Measurements from ENCODE around the gene KRTAP12-2. TPM values are rescaled to one million over a fixed set of nuclear protein-coding genes. Genes with fewer than 3 reads are reported as not detected.

KRTAP12-2 gene
- total RNA-seq, 2 donors from 2014 or later = not detected

DNA sequence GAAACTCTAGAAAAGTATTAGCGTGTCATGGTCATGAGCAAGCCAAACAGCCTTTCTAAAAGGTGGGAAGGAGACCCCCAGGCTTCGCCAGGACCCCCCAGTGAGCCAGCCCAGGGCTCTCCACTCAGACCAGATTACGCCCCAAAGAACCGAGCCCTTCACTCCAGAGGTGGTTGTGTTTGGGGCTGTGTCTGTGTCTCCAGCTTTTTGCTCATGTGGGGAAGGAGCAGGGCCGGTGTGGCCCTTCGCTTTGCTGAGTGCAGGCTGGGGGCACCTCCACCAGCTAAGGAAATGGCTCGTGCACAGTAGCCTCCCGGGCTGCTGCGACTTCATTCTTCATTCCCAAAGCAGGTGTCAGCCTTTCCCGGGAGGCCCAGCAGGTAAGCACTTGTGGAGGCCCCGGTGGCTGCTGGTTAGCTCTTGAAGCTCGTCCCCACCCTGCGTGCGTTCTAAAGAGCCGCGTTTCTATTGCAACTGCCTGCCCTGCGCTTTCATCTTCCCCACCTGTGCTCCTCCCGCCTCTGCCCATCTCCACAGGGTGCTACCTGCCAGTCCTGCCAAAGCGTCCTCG is 44.1 kb upstream of the KRTAP12-2 start:
- Mint-ChIP-seq H3K4me3 (peak overlapping the region; percentile 52), H3K9me3 (peaks cover 7% of the 10 kb centered on the region), H3K27me3 (ENCODE audit: insufficient read depth) (peaks cover 85% of the 10 kb centered on the region), H3K27ac (no peak overlapping the region), H3K36me3 (ENCODE audit: low read depth) (no peaks in the 10 kb centered on the region), H3K4me1 (peaks cover 54% of the 10 kb centered on the region)
- H3K27ac ChIP-seq (ENCODE audit: low read depth, low read length) = no peak overlapping the region
- H3K9me3 ChIP-seq (ENCODE audit: control insufficient read depth, low read length) = peaks cover 5% of the 10 kb centered on the region
- no peaks in the 10 kb centered on the region for H3K36me3 ChIP-seq (ENCODE audit: control insufficient read depth, insufficient read depth, low read length)
- TF ChIP-seq, protein P1, sequence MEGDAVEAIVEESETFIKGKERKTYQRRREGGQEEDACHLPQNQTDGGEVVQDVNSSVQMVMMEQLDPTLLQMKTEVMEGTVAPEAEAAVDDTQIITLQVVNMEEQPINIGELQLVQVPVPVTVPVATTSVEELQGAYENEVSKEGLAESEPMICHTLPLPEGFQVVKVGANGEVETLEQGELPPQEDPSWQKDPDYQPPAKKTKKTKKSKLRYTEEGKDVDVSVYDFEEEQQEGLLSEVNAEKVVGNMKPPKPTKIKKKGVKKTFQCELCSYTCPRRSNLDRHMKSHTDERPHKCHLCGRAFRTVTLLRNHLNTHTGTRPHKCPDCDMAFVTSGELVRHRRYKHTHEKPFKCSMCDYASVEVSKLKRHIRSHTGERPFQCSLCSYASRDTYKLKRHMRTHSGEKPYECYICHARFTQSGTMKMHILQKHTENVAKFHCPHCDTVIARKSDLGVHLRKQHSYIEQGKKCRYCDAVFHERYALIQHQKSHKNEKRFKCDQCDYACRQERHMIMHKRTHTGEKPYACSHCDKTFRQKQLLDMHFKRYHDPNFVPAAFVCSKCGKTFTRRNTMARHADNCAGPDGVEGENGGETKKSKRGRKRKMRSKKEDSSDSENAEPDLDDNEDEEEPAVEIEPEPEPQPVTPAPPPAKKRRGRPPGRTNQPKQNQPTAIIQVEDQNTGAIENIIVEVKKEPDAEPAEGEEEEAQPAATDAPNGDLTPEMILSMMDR (conservative IDR thresholded peaks at IDR 0.05) = no peak
- H3K27me3 ChIP-seq (ENCODE audit: control insufficient read depth, insufficient read depth, low read length, poor library complexity, severe bottlenecking) = peaks cover 81% of the 10 kb centered on the region
- peaks cover 14% of the 10 kb centered on the region for H3K4me1 ChIP-seq (ENCODE audit: control insufficient read depth, insufficient read depth, low read length)
- 2 to 4% methylated on average over 4 to 20 of the region's 20 CpGs for WGBS, 2 experiments (ENCODE audit: insufficient coverage in 1 of 2, insufficient read length in 1 of 2)
- peak overlapping the region; percentile 74 for H3K4me3 ChIP-seq (ENCODE audit: low read length)
- no peak overlapping the region for H3K9ac ChIP-seq (ENCODE audit: extremely low read depth, low read length, poor library complexity, severe bottlenecking)
- DNase-seq = peak; percentile 90

- H3K27ac ChIP-seq (ENCODE audit: low read depth, low read length) = no peak overlapping the region
- no peak overlapping the region for H3K9ac ChIP-seq (ENCODE audit: extremely low read depth, low read length, poor library complexity, severe bottlenecking)
- WGBS, 2 experiments (ENCODE audit: insufficient coverage in 1 of 2, insufficient read length in 1 of 2) = 2 to 3% methylated on average over 10 to 17 of the region's 17 CpGs
- H3K4me1 ChIP-seq (ENCODE audit: control insufficient read depth, insufficient read depth, low read length) = peaks cover 14% of the 10 kb centered on the region
- peaks cover 82% of the 10 kb centered on the region for H3K27me3 ChIP-seq (ENCODE audit: control insufficient read depth, insufficient read depth, low read length, poor library complexity, severe bottlenecking)
- no peaks in the 10 kb centered on the region for H3K36me3 Mint-ChIP-seq (ENCODE audit: low read depth)
- no peak overlapping the region for H3K27ac Mint-ChIP-seq
- H3K4me1 Mint-ChIP-seq = peaks cover 55% of the 10 kb centered on the region
- H3K9me3 Mint-ChIP-seq = peaks cover 10% of the 10 kb centered on the region
- H3K4me3 ChIP-seq (ENCODE audit: low read length) = peak overlapping the region; percentile 74
- TF ChIP-seq, protein P1 (conservative IDR thresholded peaks at IDR 0.05) = no peak
- H3K27me3 Mint-ChIP-seq (ENCODE audit: insufficient read depth) = peaks cover 90% of the 10 kb centered on the region
- H3K4me3 Mint-ChIP-seq = peak overlapping the region; percentile 52
- H3K9me3 ChIP-seq (ENCODE audit: control insufficient read depth, low read length) = peaks cover 6% of the 10 kb centered on the region
- peak; percentile 70 for DNase-seq
- no peaks in the 10 kb centered on the region for H3K36me3 ChIP-seq (ENCODE audit: control insufficient read depth, insufficient read depth, low read length)
These were observed 43.6 kb upstream of the KRTAP12-2 start for GRCh38 chr21:44710294-44710665.

GRCh38 chr21:44709426-44710293 is 42.9 kb upstream of the KRTAP12-2 start:
- Histone ChIP-seq H3K9ac (ENCODE audit: extremely low read depth, low read length, poor library complexity, severe bottlenecking) (no peak overlapping the region), H3K27ac (ENCODE audit: low read depth, low read length) (no peak overlapping the region), H3K4me3 (ENCODE audit: low read length) (peak overlapping the region; percentile 57), H3K36me3 (ENCODE audit: control insufficient read depth, insufficient read depth, low read length) (no peaks in the 10 kb centered on the region), H3K4me1 (ENCODE audit: control insufficient read depth, insufficient read depth, low read length) (peaks cover 14% of the 10 kb centered on the region), H3K9me3 (ENCODE audit: control insufficient read depth, low read length) (peaks cover 6% of the 10 kb centered on the region), H3K27me3 (ENCODE audit: control insufficient read depth, insufficient read depth, low read length, poor library complexity, severe bottlenecking) (peaks cover 84% of the 10 kb centered on the region)
- H3K27me3 Mint-ChIP-seq (ENCODE audit: insufficient read depth) = peaks cover 95% of the 10 kb centered on the region
- peaks cover 10% of the 10 kb centered on the region for H3K9me3 Mint-ChIP-seq
- peak; percentile 56 for DNase-seq
- H3K4me1 Mint-ChIP-seq = peaks cover 55% of the 10 kb centered on the region
- TF ChIP-seq, protein P1 (conservative IDR thresholded peaks at IDR 0.05) = no peak
- H3K27ac Mint-ChIP-seq = no peak overlapping the region
- H3K4me3 Mint-ChIP-seq = peak overlapping the region; percentile 43
- H3K36me3 Mint-ChIP-seq (ENCODE audit: low read depth) = no peaks in the 10 kb centered on the region
- WGBS, 2 experiments (ENCODE audit: insufficient coverage in 1 of 2, insufficient read length in 1 of 2) = 3 to 5% methylated on average over 10 to 45 of the region's 45 CpGs
